WTC11 (cell line): Measurements from ENCODE around the gene ELMO1. TPM values are rescaled to one million over a fixed set of nuclear protein-coding genes. Genes with fewer than 3 reads are reported as not detected.

Experiments used
- ATAC-seq: fragments of 200-7000 bp; cut with Tn5 transposase; 2 replicates; pipeline ENCODE4 v1.10.0; 2021; ENCODE audit warnings: mild to moderate bottlenecking, moderate library complexity
- CTCF ChIA-PET: fragments of 300-600 bp; sonication (Branson Sonifier 250); formaldehyde crosslinking; loops from one replicate; lab custom pipeline; 2021; ENCODE audit warnings: antibody characterized with exemption; lab: Charles Lee
- POLR2A ChIA-PET: fragments of 350-600 bp; sonication (Branson Sonifier 250); formaldehyde crosslinking; loops from one replicate; lab custom pipeline; 2021; ENCODE audit warnings: antibody characterized with exemption; lab: Charles Lee
- DNase-seq: peaks from one replicate; pipeline ENCODE4 v3.0.0; 2021; ENCODE audit warnings: low spot score
- H3K27ac Mint-ChIP-seq: 2 replicates; pipeline ENCODE4 v1.8.0; 2021; ENCODE audit warnings: mixed read lengths
- H3K27me3 Mint-ChIP-seq: 2 replicates; pipeline ENCODE4 v1.8.0; 2021; ENCODE audit warnings: low read depth, mild to moderate bottlenecking, moderate library complexity, mixed read lengths
- H3K36me3 Mint-ChIP-seq: 2 replicates; pipeline ENCODE4 v1.8.0; 2021; ENCODE audit warnings: mixed read lengths
- H3K4me1 Mint-ChIP-seq: 2 replicates; pipeline ENCODE4 v1.8.0; 2022; ENCODE audit warnings: mixed read lengths
- H3K4me3 Mint-ChIP-seq: 2 replicates; pipeline ENCODE4 v1.8.0; 2021; ENCODE audit warnings: mild to moderate bottlenecking, moderate library complexity, mixed read lengths
- H3K9me3 Mint-ChIP-seq: 2 replicates; pipeline ENCODE4 v1.8.0; 2021; ENCODE audit warnings: mixed read lengths
- AR ChIP-seq: fragments of 250-450 bp; sonication (Bioruptor Pico); IDR thresholded peaks from 2 replicates; pipeline ENCODE4 v1.9.0; 2021; ENCODE audit warnings: mild to moderate bottlenecking
- CBFB ChIP-seq: sonication (generic); formaldehyde crosslinking; IDR thresholded peaks from 2 replicates; pipeline ENCODE4 v1.8.1; 2022; ENCODE audit warnings: mild to moderate bottlenecking, low read depth, missing genetic modification reagents
- CDX4 ChIP-seq: fragments of 250-450 bp; sonication (Bioruptor Pico); IDR thresholded peaks from 2 replicates; pipeline ENCODE4 v1.9.0; 2021; ENCODE audit warnings: moderate library complexity, mild to moderate bottlenecking, inconsistent platforms, borderline replicate concordance
- ESRRA ChIP-seq: sonication (generic); formaldehyde crosslinking; IDR thresholded peaks from 2 replicates; pipeline ENCODE4 v1.8.1; 2022; ENCODE audit warnings: mild to moderate bottlenecking, missing genetic modification reagents, borderline replicate concordance
- IRF1 ChIP-seq: sonication (generic); formaldehyde crosslinking; IDR thresholded peaks from 2 replicates; pipeline ENCODE4 v1.8.0; 2023; ENCODE audit warnings: missing genetic modification reagents
- IRF2 ChIP-seq: sonication (generic); formaldehyde crosslinking; IDR thresholded peaks from 2 replicates; pipeline ENCODE4 v1.8.0; 2022; ENCODE audit warnings: low read depth, missing genetic modification reagents, borderline replicate concordance
- MXD4 ChIP-seq: fragments of 250-450 bp; sonication (Bioruptor Pico); IDR thresholded peaks from 2 replicates; pipeline ENCODE4 v1.8.0; 2021; ENCODE audit warnings: mild to moderate bottlenecking, moderate library complexity, borderline replicate concordance
- NR1H2 ChIP-seq: sonication (generic); formaldehyde crosslinking; IDR thresholded peaks from 2 replicates; pipeline ENCODE4 v1.9.0; 2021; ENCODE audit warnings: mild to moderate bottlenecking, moderate library complexity, missing genetic modification reagents
- ZBTB21 ChIP-seq: sonication (generic); formaldehyde crosslinking; IDR thresholded peaks from 2 replicates; pipeline ENCODE4 v1.8.1; 2023; ENCODE audit warnings: mild to moderate bottlenecking, missing genetic modification reagents, borderline replicate concordance
- ZNF138 ChIP-seq: sonication (generic); formaldehyde crosslinking; conservative IDR thresholded peaks from 2 replicates; pipeline ENCODE4 v1.8.1; 2022; ENCODE audit warnings: mild to moderate bottlenecking, moderate library complexity, missing genetic modification reagents
- ZNF317 ChIP-seq: sonication (generic); formaldehyde crosslinking; IDR thresholded peaks from 2 replicates; pipeline ENCODE4 v1.8.1; 2023; ENCODE audit warnings: low read depth, mild to moderate bottlenecking, moderate library complexity, missing genetic modification reagents, borderline replicate concordance
- ZNF423 ChIP-seq: fragments of 250-450 bp; sonication (Bioruptor Pico); IDR thresholded peaks from 2 replicates; pipeline ENCODE4 v2.1.2; 2022; ENCODE audit warnings: mild to moderate bottlenecking, moderate library complexity
- ZSCAN18 ChIP-seq: fragments of 250-450 bp; sonication (Bioruptor Pico); IDR thresholded peaks from 2 replicates; pipeline ENCODE4 v2.1.2; 2022; ENCODE audit warnings: mild to moderate bottlenecking, moderate library complexity
- total RNA-seq: library from RNA; stranded (reverse); gene quantifications from 3 replicates; pipeline ENCODE4 v1.2.3, GENCODE V29; 2021
- TF ChIP-seq, protein P1 (sequence below): fragments of 250-450 bp; sonication (Bioruptor Pico); IDR thresholded peaks from 2 replicates; pipeline ENCODE4 v1.9.0; 2021; ENCODE audit warnings: mild to moderate bottlenecking, borderline replicate concordance
- TF ChIP-seq, protein P2 (sequence below): sonication (generic); formaldehyde crosslinking; conservative IDR thresholded peaks from 2 replicates; pipeline ENCODE4 v1.8.1; 2022; ENCODE audit warnings: mild to moderate bottlenecking, missing genetic modification reagents
- TF ChIP-seq, protein P3 (sequence below): sonication (generic); formaldehyde crosslinking; IDR thresholded peaks from 2 replicates; pipeline ENCODE4 v1.8.0; 2022; ENCODE audit warnings: mild to moderate bottlenecking, missing genetic modification reagents
- TF ChIP-seq, protein P4 (sequence below): sonication (generic); formaldehyde crosslinking; IDR thresholded peaks from 2 replicates; pipeline ENCODE4 v1.8.1; 2022; ENCODE audit warnings: mild to moderate bottlenecking, moderate library complexity, missing genetic modification reagents

The ELMO1 gene
- total RNA-seq, 1 experiment from 2014 or later = 19.4 TPM

- TF ChIP-seq, protein P1, sequence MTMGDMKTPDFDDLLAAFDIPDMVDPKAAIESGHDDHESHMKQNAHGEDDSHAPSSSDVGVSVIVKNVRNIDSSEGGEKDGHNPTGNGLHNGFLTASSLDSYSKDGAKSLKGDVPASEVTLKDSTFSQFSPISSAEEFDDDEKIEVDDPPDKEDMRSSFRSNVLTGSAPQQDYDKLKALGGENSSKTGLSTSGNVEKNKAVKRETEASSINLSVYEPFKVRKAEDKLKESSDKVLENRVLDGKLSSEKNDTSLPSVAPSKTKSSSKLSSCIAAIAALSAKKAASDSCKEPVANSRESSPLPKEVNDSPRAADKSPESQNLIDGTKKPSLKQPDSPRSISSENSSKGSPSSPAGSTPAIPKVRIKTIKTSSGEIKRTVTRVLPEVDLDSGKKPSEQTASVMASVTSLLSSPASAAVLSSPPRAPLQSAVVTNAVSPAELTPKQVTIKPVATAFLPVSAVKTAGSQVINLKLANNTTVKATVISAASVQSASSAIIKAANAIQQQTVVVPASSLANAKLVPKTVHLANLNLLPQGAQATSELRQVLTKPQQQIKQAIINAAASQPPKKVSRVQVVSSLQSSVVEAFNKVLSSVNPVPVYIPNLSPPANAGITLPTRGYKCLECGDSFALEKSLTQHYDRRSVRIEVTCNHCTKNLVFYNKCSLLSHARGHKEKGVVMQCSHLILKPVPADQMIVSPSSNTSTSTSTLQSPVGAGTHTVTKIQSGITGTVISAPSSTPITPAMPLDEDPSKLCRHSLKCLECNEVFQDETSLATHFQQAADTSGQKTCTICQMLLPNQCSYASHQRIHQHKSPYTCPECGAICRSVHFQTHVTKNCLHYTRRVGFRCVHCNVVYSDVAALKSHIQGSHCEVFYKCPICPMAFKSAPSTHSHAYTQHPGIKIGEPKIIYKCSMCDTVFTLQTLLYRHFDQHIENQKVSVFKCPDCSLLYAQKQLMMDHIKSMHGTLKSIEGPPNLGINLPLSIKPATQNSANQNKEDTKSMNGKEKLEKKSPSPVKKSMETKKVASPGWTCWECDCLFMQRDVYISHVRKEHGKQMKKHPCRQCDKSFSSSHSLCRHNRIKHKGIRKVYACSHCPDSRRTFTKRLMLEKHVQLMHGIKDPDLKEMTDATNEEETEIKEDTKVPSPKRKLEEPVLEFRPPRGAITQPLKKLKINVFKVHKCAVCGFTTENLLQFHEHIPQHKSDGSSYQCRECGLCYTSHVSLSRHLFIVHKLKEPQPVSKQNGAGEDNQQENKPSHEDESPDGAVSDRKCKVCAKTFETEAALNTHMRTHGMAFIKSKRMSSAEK (CRISPR knock-in tag) = no peak
- no peak for TF ChIP-seq ZNF423
- no peak for TF ChIP-seq MXD4 (CRISPR knock-in tag)
- TF ChIP-seq ESRRA = no peak
- TF ChIP-seq NR1H2 (CRISPR knock-in tag) = no peak
These were observed 957 bp upstream of the ELMO1 start (continued) for GRCh38 chr7:37449621-37450020.

- ATAC-seq (peak; percentile 56), DNase-seq (peak; percentile 32)
- ChIA-PET CTCF (interaction anchor here (0.6 to 3.6 kb wide), 10 partner anchors 8 to 792 kb away, joined by 3 to 36 read pairs (median 4); no protein-coding TSS in a partner anchor), POLR2A (no interaction called here)
- H3K9me3 Mint-ChIP-seq = no peaks in the 10 kb centered on the region
- H3K36me3 Mint-ChIP-seq = no peaks in the 10 kb centered on the region
- H3K4me1 Mint-ChIP-seq = peaks cover 44% of the 10 kb centered on the region
- H3K27ac Mint-ChIP-seq = no peak overlapping the region
- peaks cover 10% of the 10 kb centered on the region for H3K27me3 Mint-ChIP-seq
- peak overlapping the region; percentile 82 for H3K4me3 Mint-ChIP-seq
- TF ChIP-seq IRF2 (CRISPR knock-in tag) = no peak
- no peak for TF ChIP-seq ZNF317
- TF ChIP-seq, protein P2, sequence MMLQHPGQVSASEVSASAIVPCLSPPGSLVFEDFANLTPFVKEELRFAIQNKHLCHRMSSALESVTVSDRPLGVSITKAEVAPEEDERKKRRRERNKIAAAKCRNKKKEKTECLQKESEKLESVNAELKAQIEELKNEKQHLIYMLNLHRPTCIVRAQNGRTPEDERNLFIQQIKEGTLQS = no peak
- TF ChIP-seq AR (CRISPR knock-in tag) = no peak
- no peak for TF ChIP-seq ZSCAN18 (CRISPR knock-in tag)
- TF ChIP-seq, protein P3, sequence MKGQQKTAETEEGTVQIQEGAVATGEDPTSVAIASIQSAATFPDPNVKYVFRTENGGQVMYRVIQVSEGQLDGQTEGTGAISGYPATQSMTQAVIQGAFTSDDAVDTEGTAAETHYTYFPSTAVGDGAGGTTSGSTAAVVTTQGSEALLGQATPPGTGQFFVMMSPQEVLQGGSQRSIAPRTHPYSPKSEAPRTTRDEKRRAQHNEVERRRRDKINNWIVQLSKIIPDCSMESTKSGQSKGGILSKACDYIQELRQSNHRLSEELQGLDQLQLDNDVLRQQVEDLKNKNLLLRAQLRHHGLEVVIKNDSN (CRISPR knock-in tag) = no peak
- TF ChIP-seq CBFB (CRISPR knock-in tag) = no peak
- TF ChIP-seq, protein P1 (CRISPR knock-in tag) = no peak
- TF ChIP-seq, protein P4, sequence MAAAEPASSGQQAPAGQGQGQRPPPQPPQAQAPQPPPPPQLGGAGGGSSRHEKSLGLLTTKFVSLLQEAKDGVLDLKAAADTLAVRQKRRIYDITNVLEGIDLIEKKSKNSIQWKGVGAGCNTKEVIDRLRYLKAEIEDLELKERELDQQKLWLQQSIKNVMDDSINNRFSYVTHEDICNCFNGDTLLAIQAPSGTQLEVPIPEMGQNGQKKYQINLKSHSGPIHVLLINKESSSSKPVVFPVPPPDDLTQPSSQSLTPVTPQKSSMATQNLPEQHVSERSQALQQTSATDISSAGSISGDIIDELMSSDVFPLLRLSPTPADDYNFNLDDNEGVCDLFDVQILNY (CRISPR knock-in tag) = no peak
- TF ChIP-seq ZNF138 (CRISPR knock-in tag) = no peak
- TF ChIP-seq CDX4 = no peak
- TF ChIP-seq IRF1 (CRISPR knock-in tag) = no peak
- no peak for TF ChIP-seq ZBTB21 (CRISPR knock-in tag)
These were observed 541 bp downstream of the ELMO1 start for GRCh38 chr7:37448011-37448635.
